ENCODE data around the gene SH3RF2. TPM values are rescaled to one million over a fixed set of nuclear protein-coding genes. Genes with fewer than 3 reads are reported as not detected.

Gene SH3RF2
- total and polyA plus RNA-seq, 4 donors = 1.0 to 10.5 (median 4.9) TPM

GRCh38 chr5:146068977-146069779 lies 132.8 kb downstream of the SH3RF2 start:
- no peak for DNase-seq (ENCODE audit: low spot score)
- WGBS = 94% methylated on average over 6 of the region's 6 CpGs
- no peak overlapping the region for H3K9ac ChIP-seq (ENCODE audit: low read depth in 1 of 2, low read length in 2 of 2)
- no peak overlapping the region for H3K4me3 ChIP-seq (ENCODE audit: low read depth in 1 of 3, low read length in 3 of 3)
- H3K36me3 ChIP-seq (ENCODE audit: control insufficient read depth in 4 of 4, insufficient read depth in 3 of 4, low read depth in 1 of 4, low read length in 3 of 4) = peaks cover 0 to 3% (median 0%) of the 10 kb centered on the region in 4 donors
- TF ChIP-seq HNF4A (conservative IDR thresholded peaks at IDR 0.05) (no peak), NR2F2 (IDR thresholded peaks at IDR 0.05) (no peak), MAX (IDR thresholded peaks at IDR 0.05) (no peak), RXRA (IDR thresholded peaks at IDR 0.05) (no peak), CTCF (IDR thresholded peaks at IDR 0.05; ENCODE audit: low read depth, low read length, missing input control) (no peak), HNF4G (IDR thresholded peaks at IDR 0.05) (no peak), EGR1 (IDR thresholded peaks at IDR 0.05; ENCODE audit: low read depth in 2 of 2) (no peak), SP1 (IDR thresholded peaks at IDR 0.05) (no peak), FOXA2 (IDR thresholded peaks at IDR 0.05) (no peak), ATF3 (IDR thresholded peaks at IDR 0.05) (no peak), ZBTB33 (IDR thresholded peaks at IDR 0.05) (no peak), JUND (IDR thresholded peaks at IDR 0.05) (no peak), RAD21 (IDR thresholded peaks at IDR 0.05) (no peak), TAF1 (conservative IDR thresholded peaks at IDR 0.05) (no peak), GABPA (IDR thresholded peaks at IDR 0.05 in 1 of 2, conservative IDR thresholded peaks at IDR 0.05 in 1 of 2) (no peak), REST (IDR thresholded peaks at IDR 0.05) (no peak), YY1 (IDR thresholded peaks at IDR 0.05) (no peak), FOXA1 (IDR thresholded peaks at IDR 0.05) (no peak)
- no peaks in the 10 kb centered on the region for H3K4me1 ChIP-seq (ENCODE audit: control insufficient read depth in 4 of 4, insufficient read depth in 4 of 4, low read length in 3 of 4)
- H3K9me3 ChIP-seq (ENCODE audit: control insufficient read depth in 4 of 4, low read length in 3 of 4) = no peaks in the 10 kb centered on the region
- H3K27me3 ChIP-seq (ENCODE audit: control insufficient read depth in 4 of 4, insufficient read depth in 4 of 4, low read length in 3 of 4) = no peaks in the 10 kb centered on the region
- H3K27ac ChIP-seq (ENCODE audit: low read depth in 1 of 2, low read length in 2 of 2) = no peak overlapping the region

Data from liver (tissue), 9 donors.